HG03442 (cell line): ENCODE measurements around the gene GABBR2.

Source experiments
- ATAC-seq: cut with Tn5 transposase; IDR thresholded peaks from one replicate; pipeline ENCODE4 v1.9.1; 2021; ENCODE audit warnings: mild to moderate bottlenecking, moderate library complexity; ENCODE audit not compliant: unreplicated experiment

Gene GABBR2

GRCh38 chr9:98360176-98360708 lies 348.5 kb downstream of the GABBR2 start:
- ATAC-seq = no peak

GRCh38 chr9:98359569-98359968 lies 349.2 kb downstream of the GABBR2 start:
- ATAC-seq = no peak

- no peak for ATAC-seq
Observed at GRCh38 chr9:98357921-98358535, 350.7 kb downstream of the GABBR2 start.

GRCh38 chr9:98356953-98357690 lies 351.6 kb downstream of the GABBR2 start:
- ATAC-seq = no peak

- ATAC-seq = no peak
Observed at GRCh38 chr9:98356326-98356725, 352.4 kb downstream of the GABBR2 start.

- ATAC-seq = no peak
Observed at GRCh38 chr9:98351370-98351769, 357.4 kb downstream of the GABBR2 start.

- no peak for ATAC-seq
Observed at GRCh38 chr9:98347642-98348041, 361.1 kb downstream of the GABBR2 start.

- ATAC-seq = no peak
Observed at GRCh38 chr9:98345011-98345410, 363.7 kb downstream of the GABBR2 start.

GRCh38 chr9:98344581-98344980 lies 364.2 kb downstream of the GABBR2 start:
- no peak for ATAC-seq

- no peak for ATAC-seq
Observed at GRCh38 chr9:98342820-98343210, 365.9 kb downstream of the GABBR2 start.

GRCh38 chr9:98342098-98342819 lies 366.5 kb downstream of the GABBR2 start:
- ATAC-seq = no peak

- ATAC-seq = no peak
Observed at GRCh38 chr9:98341157-98342097, 367.3 kb downstream of the GABBR2 start.

GRCh38 chr9:98339987-98340800 lies 368.5 kb downstream of the GABBR2 start:
- no peak for ATAC-seq

GRCh38 chr9:98335661-98336060 lies 373.1 kb downstream of the GABBR2 start:
- ATAC-seq = no peak

GRCh38 chr9:98334796-98335195 lies 373.9 kb downstream of the GABBR2 start:
- no peak for ATAC-seq

GRCh38 chr9:98333703-98334582 lies 374.8 kb downstream of the GABBR2 start:
- ATAC-seq = no peak

- ATAC-seq = no peak
Observed at GRCh38 chr9:98332405-98332831, 376.3 kb downstream of the GABBR2 start.

GRCh38 chr9:98331536-98332259 lies 377.0 kb downstream of the GABBR2 start:
- no peak for ATAC-seq
